ENCODE data around the gene SYNE4. TPM values are rescaled to one million over a fixed set of nuclear protein-coding genes. Genes with fewer than 3 reads are reported as not detected.

The SYNE4 gene
- total and polyA plus RNA-seq, 2 donors (not counting 3 experiments of a cell fraction or from before 2014, with no cell fraction given), result 0.46 to 0.62 TPM

GRCh38 chr19:35987571-35987896 is 21.1 kb downstream of the SYNE4 start:
- Histone ChIP-seq H3K36me3 (ENCODE audit: control insufficient read depth in 2 of 2, extremely low read depth in 1 of 2, insufficient read depth in 2 of 2, low read length in 2 of 2) (no peaks in the 10 kb centered on the region), H3K27me3 (ENCODE audit: control insufficient read depth in 2 of 2, insufficient read depth in 2 of 2, low read length in 2 of 2) (peaks cover 5 to 11% of the 10 kb centered on the region in 2 experiments), H4K20me1 (replicated peaks; ENCODE audit: control insufficient read depth, extremely low read depth, insufficient read depth, low read length) (no peaks in the 10 kb centered on the region), H3K9me1 (replicated peaks; ENCODE audit: control insufficient read depth, extremely low read depth, insufficient read depth, low read length) (no peaks in the 10 kb centered on the region), H3K4me3 (replicated peaks in 1 of 3; ENCODE audit: insufficient read depth in 1 of 3, low read depth in 1 of 3, low read length in 3 of 3) (no peak overlapping the region), H3K4me2 (ENCODE audit: insufficient read depth, low read length) (no peak overlapping the region), H3K4me1 (ENCODE audit: control insufficient read depth, extremely low read depth, insufficient read depth, low read length) (no peaks in the 10 kb centered on the region), H3K27ac (ENCODE audit: insufficient read depth, low read depth, low read length) (no peak overlapping the region), H3K9ac (replicated peaks; ENCODE audit: extremely low read depth, insufficient read depth, low read length) (no peak overlapping the region), H3K79me2 (ENCODE audit: control insufficient read depth, insufficient read depth, low read length) (no peaks in the 10 kb centered on the region), H3K9me3 (replicated peaks; ENCODE audit: control insufficient read depth, insufficient read depth, low read length) (no peaks in the 10 kb centered on the region), H2AFZ (ENCODE audit: low read depth, low read length) (no peak overlapping the region)
- FAIRE-seq (no peak), DNase-seq (ENCODE audit: low read depth, low spot score) (no peak)
- BruUV-seq (replicated peaks), result no TSS peak
- intact Hi-C loops (cut with micrococcal nuclease), result no loop called here
- no peak for TF ChIP-seq EZH2 (IDR thresholded peaks at IDR 0.05; ENCODE audit: borderline replicate concordance, low read depth, low read length, severe bottlenecking)
- TF ChIP-seq POLR2A (IDR thresholded peaks at IDR 0.05; ENCODE audit: low read depth, low read length), result no peak
- no peak for TF ChIP-seq POLR2AphosphoS5 (IDR thresholded peaks at IDR 0.05; ENCODE audit: insufficient read depth, low read depth, low read length)
- no peak for TF ChIP-seq CTCF (IDR thresholded peaks at IDR 0.05; ENCODE audit: extremely low read depth in 1 of 2, insufficient read depth in 1 of 2, low read depth in 1 of 2, low read length in 2 of 2)
- TF ChIP-seq MYC (IDR thresholded peaks at IDR 0.05; ENCODE audit: low read depth, low read length), result no peak
- no peak for TF ChIP-seq FOS (IDR thresholded peaks at IDR 0.05; ENCODE audit: borderline replicate concordance, insufficient read depth, low read length)
- TF ChIP-seq JUN (IDR thresholded peaks at IDR 0.05; ENCODE audit: borderline replicate concordance, insufficient read depth, insufficient read length, low read depth), result no peak
- TF ChIP-seq GATA2 (IDR thresholded peaks at IDR 0.05; ENCODE audit: insufficient read depth, insufficient read length, low read depth, low read length), result no peak
- TF ChIP-seq MAX (IDR thresholded peaks at IDR 0.05; ENCODE audit: insufficient read depth, insufficient read length), result no peak
- CTCF ChIA-PET, result interaction anchor here (0.6 to 0.7 kb wide), 3 partner anchors 8 to 73 kb away, joined by 3 to 5 read pairs (median 3); no protein-coding TSS in a partner anchor
- dilution Hi-C loops (cut with MboI; ENCODE audit: extremely low pct_ligation_motif_present, low sequenced_read_pairs), result no loop called here
- POLR2A ChIA-PET, result no interaction called here

Measured in endothelial cell of umbilical vein (primary cell).